HS-27A (cell line): ENCODE measurements around the gene LARGE2.

Experiments used
- DNase-seq: peaks from one replicate; pipeline ENCODE4 v3.0.0-alpha.2; 2012; ENCODE audit warnings: low read depth, missing footprints

The LARGE2 gene

DNA sequence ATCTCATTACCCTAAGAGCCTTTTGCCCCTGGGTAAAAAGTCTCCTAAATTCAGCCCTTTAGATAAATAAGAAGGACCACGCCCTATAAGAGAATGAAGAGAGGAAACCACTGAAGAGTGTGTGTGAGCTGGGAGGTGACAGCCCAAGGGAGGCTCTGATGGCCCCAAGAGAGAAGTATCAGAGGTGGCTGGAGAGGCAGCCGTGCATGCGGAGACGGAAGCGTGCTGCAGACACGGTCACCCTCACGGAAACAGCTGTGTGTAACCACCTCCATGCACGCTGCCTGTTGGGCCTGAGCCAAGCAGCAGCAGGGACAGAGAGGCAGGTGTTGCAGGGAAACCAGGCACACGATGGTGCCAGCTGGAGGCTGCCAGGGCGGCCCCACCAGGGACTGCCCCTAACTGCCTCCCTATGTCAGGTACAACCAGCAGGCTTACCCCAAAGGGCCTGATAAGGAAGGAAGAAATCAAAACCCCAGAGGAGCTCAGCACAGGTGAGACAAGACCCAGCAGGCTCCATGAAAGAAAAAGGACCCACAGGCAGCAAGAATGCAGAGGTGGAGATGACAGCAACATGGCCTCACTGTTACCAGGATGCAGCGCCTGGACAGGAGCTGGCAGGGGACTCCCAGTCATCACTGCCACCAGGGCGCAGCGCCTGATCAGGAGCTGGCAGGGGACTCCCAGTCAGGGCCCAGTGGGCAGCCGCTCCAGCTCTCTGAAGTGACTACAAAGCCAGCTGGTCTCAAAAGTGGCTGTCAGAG is 7.8 kb downstream of the LARGE2 start:
- DNase-seq, result no peak

DNA sequence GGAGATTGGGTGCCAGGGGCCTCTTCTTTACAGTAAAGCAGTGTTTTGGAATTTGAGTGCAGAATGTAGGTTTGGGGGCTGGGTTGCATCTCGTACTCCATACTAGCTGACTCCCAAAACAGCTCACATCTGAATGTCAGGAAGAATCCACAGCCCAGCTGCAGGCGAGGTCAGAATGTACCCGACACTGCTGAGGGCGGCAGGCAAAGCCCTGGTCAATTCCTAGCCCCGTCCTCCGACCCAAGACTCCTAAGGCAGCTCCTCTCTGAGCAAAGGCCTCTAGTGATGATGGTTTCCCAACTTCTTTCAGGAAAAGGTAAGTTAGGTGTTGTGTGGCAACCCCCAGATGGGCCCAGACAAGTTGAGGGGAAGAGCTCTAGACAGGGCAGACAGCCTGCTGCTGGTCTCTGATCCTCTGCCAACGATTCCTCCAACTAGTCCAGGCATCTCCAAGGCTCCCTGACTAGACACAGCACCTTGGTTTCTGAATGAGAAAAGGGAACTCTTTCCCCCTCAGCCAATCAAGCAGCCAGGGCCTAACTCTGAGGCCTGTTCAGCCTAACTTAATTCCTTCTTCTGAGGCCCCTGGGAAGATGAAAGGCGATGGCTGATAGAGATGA is 8.6 kb downstream of the LARGE2 start:
- no peak for DNase-seq

DNA sequence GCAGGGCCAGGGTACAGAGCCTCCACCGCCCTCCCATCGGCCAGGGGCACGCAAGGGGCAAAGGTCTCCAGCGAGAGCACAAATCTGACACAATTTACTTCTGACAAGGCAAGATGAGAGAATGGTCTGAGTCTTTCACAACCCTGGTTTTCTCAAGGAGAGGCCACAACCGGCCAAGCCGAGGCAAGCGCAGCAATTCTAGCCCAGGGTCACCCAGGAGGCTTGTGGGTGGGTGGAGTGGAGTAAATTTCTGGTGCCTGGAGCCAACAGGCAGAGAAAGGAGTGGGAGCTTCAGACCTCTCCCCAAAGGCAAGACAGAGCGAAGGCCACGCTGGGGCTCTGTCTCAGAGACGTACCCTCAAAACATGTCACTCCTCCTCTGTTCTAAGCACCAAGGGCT is 9.3 kb downstream of the LARGE2 start:
- DNase-seq, result no peak

DNA sequence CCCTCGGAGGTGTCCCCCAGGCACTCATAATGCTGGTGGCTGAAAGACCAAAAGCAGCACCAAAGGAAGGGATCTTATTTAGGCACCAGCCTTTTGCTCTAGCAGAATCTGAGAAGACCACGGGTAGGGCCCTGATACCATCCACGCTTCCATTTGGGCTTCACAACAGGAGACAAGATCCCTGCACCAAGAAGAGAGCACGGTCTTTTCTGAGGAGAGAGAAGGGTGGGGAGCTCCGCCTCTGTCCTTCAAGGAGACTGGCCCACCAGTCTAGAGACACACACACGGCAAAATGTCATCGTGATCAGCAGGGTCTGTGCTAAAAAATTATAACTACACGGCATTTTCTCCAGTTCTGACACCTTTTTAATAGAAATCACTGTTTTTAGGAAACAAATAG is 9.8 kb downstream of the LARGE2 start:
- DNase-seq, result no peak

DNA sequence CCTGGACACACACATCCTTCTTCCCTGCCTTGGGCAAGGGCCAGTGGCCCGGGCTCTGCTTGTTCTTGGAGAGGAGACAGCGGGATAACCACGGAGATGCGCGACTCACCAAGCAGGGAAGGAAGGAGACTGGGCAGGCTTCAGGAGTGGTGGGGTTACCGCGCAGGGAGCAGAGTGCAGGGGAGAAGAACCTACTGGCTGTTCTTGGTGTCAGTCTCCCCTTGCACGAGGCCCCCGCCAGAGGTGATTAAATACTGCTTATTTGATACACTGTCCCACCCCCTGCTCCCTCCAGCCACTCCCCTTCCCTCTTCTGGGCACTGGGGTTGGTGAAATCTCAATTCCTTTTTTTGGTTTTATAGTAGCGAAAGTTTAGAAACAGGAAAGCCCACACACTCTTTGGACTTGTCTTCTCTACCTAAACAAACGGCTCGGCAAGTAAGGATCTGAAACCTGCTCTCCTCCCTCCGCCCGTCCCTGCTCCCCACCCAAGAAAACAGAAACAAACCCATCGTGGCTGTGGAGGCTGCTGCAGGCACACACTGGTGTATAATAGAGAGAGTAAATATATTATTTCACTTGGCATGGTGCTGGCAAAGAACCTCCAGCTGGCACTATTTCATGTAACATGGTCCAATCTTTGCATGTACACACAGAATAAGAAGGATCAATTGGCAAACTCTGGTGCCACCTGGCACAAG is 10.8 kb downstream of the LARGE2 start:
- DNase-seq, result no peak

DNA sequence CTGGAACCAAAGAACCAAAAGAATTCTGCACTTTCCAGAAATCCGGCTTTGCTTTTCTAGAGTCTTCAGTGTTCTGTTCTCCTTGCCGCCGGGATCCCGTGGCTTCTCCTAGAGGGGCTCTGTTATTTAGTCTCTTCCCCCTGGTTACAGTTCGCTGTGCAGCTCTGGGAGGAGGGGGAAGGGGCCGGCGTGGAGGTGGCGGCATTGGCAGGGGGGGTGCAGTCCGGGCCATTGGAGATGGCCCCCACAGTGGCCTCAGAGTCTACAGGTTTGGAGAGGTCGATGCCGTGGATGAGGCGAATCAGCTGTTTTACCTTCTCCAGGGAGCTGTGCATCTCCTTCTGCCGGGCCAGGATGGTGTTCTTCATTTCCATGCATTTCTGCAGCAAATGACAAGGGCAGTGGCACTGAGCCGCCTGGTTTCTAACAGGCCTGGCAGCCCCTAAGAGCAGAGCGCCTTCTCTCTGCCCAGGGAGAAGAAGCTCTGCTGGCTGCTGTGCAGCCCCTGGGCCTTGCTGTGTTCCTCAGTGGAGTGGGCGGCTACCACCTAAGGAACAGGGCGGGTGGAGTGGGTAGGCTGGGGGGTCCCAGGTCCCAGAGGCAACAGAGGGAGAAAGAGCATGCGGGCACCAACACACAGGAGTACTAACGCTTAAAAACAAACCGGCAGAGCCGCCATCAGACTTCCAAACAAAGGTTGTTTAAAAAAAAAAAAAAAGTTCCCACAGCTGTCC is 11.6 kb downstream of the LARGE2 start:
- no peak for DNase-seq

DNA sequence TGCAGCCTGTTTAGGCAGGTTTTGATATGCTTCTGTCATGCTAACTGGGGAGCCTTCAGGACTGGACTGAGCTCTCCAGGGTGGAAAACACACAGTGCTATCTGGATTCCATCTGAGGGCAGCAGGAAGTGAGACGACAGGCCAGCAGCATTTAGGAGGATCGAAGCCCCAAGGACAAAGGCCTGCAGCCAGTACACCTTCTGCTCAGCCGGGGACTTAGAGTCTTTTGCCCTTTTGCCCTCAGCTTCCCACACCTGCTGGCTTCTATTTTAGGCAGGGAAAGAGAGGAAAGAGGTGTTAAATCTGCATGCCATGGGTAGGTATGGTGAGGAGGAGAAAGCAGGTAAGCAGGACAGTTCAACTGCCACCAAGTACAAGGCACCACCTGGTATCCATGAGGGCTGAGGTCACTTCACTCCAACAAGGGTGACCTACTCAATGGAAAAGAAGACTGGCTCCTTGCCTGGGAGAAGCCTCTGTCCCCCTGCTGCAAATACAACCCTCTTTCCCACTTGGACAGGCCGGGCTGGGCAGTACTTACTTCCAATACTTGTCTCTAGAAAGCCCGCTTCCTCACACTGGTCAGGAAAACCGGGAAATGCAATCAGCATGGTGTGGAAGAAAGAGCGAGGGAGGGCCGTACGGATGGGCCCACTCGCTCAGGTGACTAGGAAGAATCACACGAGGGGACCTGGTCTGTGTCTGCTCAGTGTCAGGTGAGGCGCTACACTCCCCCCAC is 12.3 kb downstream of the LARGE2 start:
- DNase-seq, result no peak

DNA sequence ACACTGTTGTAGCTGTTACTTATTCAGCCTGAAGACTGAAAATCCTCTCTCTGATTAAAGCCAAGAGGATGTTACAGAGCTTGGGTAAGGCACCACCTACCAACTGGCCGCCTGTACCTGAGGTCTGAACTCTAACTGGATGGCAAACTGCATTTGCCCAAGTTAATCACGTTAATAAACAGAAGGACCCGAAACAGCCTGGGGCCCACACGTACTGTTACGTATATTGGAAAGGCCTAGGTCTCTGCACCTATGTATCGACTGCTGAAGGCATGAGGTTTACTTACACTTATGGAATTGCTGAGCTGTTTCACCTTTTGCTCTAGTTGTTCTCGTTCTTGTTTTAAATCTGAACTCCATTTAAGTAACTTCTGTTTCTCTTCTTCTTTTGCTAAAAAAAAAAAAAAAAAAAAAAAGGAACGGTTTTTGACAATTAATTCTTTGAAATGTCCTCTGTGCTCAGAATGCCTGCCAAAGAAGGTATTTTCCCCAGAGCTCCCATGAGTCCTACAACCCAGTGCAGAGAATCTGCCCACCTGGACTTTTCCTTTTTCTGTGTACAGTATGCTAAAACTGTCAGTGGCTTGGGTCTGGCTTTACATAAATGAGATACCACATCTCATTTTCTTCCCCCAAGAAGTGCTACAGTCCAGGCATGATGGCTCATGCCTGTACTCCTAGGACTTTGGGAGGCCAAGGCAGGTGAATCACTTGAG is 13.1 kb downstream of the LARGE2 start:
- no peak for DNase-seq

DNA sequence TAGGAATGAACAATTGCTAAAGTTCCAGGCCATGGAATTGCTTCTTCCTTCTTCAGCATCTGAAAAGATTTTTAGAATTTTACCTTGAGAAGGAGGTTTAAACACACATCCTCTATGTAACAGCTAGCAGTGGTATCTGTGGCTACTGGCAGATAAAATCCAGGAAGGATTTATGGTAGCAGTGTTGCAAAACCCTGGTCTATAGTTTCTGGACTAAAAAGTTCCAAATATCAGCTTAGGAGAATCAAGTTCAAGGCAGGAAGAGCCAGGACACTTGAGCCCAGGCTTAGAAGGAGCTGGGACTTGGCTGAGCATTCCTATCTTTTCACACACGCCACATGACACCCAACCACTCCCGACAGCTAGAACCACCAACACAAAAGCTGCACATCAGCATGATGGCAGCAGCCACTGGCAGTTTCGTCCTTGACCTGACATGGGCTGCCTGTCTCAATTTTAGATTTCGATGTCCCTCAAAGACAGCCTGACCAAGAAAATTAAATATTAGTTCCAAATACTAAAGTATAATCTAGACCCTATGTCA is 14.1 kb downstream of the LARGE2 start:
- DNase-seq, result no peak

DNA sequence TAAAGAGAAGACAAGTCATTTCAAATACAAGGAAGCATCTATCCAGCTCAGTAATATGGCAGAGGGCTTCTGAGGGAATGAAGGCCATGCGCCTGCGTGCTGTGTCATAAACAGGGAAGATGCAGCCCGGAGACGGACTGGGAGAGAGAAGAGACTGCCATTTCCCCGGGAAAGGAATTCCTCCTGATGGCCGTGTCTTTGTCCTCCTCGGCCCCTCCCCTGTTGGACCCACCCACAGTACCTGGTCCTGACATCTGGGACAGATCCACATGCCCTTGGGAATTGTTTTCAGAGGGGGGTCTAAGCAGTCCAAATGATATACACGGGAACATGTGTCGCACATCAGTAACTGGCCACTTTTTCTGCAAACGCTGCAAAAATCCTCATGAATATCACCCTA is 15.5 kb downstream of the LARGE2 start:
- DNase-seq, result no peak

DNA sequence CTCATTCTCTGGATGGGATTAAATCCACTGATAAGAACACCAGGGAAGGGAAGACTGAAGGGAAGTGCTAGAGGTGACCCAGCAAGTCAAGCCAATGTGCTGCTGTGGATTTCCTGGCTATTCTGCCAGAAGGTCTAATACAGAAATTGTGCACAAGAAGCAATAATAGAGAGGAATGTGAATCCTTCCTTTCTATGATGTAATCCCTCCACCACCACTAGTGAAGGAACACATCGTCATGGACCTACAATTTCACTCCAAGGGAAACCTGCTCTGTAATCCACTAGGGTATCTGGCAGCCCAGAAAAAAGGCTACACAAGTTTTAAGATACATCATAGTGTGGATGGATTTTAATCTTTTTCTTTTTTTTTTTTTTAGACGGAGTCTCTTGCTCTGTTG is 17.4 kb downstream of the LARGE2 start:
- DNase-seq, result no peak

DNA sequence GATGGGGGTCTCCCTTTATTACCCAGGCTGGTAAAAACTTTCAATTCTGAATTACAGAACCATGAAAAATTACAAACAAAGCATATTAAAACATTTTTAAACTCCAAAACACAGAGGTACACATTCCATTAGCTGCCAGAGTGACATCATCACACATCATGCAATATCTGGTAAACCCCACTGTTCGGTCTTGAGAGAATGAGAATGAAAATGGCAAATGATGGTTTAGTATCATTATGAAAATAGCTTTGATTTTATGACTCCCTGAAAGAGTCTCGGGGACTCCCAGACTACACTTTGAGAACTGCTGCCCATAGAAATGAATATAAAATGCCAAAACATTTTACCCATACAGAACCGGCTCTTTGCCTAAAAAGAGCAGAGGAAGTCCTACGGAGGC is 18.8 kb downstream of the LARGE2 start:
- DNase-seq, result no peak

DNA sequence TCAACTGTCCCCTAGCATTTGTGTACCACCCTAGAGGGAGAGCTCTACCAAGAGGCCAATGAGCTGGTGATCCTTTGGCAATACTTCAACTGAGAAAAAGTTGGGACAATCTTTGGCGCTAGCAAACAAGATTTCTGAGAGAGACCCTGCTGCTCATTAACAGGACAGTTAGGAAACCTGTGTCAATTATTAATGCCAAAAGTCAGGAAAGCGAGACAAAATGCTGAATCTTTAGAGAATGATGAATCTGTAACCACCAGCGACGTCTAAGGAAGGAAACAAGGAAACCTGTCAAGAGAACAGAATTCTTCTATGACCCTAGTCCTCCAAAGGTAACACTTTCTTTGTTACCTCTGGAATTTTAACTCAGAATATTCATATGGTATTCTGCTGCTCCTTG is 19.9 kb downstream of the LARGE2 start:
- DNase-seq, result no peak

DNA sequence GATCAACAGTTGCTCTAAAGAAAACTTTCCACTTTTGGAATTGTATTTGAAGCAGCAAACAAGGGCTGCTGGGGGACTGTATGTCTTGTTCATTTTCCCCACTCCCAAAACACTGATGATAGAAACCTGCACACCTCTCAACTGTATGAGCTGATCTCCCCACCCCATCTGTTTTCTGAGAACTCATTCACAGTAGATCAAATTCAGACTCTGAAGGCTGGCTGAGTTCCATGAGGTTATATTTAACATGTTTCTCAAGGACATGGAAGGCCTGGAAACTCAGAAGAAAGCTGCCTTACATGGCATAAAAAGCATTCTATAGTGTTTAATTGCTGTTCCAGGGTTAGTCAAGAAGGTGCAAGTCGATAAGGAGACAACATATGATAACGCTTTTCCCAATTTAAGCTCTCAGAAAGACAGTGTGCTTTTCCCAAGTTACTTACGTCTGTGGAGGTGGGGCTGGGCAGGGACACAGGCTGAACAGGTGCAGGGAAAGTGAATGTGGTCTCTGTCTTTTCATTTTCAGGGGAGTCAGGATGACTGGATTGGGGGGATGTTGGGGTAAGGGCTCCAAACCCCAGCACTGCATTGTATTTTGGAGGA is 23.0 kb downstream of the LARGE2 start:
- DNase-seq, result no peak

DNA sequence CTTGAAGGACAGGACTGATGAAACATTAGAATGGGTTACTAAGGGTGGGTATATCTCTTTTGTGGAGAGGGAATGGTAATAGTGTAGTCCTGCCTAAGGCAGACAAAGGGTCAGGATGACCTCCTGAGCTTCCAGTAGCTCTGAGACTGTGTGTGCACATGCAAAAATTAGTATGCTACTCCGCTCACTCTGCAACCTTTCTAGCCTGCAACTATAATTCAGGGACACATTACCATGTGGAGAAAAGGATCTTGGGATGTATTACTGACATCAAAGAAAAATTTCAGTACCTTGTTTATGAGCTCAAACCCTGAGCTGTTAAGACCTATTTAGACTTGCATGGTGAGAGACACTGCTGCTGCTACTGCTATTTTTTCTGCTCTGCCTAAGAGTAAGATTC is 25.4 kb downstream of the LARGE2 start:
- DNase-seq, result no peak

DNA sequence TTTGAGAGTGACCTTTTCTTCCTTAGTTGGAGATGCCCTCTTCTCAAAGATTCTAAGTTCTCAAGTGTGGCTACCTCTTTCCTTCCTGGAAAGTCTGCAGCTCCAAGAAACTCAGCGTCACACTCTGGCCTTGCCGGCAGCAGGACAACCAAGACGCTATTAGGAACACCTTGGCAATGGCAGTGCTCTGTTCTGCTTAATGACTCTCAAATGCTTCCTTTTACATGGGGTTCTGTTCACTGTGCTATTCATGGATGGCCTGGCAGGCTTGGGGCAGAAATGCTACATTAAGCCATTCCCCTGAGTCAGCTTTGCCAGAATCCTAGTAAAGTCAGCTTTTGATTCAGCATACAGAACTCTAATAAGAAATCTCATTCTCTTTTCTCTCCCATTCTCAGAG is 25.9 kb downstream of the LARGE2 start:
- DNase-seq, result no peak

DNA sequence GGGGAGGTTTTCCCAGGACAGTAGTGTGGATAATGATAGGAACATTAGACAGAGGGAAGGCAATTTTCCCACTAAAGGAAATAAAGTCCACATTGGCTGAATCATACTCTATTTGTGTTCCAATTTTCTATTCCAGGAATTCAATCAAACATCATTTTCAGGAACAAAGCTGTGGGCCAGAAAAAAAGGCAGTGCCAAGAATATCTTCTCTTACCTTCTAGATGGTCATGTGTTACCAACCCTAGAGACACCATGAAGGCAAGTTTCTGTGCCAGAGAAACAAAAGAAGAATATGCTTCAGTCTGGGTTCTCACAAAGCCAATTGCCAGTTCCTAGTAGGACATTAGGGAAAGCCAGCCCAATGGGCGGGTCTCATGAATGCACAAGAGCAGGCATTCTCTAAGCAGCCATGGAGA is 27.5 kb downstream of the LARGE2 start:
- no peak for DNase-seq

DNA sequence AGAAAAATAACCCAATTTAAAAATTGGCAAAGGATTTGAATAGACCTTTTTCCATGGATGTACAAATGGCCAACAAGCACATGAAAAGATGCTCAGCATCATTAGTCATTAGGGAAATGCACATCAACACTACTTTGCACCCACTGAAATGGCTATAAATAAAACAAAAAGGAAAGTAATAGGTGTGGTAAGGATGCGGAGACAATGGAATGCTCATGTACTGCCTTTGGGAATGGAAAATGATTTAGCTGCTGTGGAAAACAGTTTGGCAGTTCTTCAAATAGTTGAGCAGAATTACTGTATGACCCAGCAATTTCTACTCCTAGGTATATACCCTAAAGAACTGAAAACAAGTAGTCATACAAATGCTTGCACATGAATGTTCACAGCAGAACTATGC is 37.4 kb downstream of the LARGE2 start:
- no peak for DNase-seq

DNA sequence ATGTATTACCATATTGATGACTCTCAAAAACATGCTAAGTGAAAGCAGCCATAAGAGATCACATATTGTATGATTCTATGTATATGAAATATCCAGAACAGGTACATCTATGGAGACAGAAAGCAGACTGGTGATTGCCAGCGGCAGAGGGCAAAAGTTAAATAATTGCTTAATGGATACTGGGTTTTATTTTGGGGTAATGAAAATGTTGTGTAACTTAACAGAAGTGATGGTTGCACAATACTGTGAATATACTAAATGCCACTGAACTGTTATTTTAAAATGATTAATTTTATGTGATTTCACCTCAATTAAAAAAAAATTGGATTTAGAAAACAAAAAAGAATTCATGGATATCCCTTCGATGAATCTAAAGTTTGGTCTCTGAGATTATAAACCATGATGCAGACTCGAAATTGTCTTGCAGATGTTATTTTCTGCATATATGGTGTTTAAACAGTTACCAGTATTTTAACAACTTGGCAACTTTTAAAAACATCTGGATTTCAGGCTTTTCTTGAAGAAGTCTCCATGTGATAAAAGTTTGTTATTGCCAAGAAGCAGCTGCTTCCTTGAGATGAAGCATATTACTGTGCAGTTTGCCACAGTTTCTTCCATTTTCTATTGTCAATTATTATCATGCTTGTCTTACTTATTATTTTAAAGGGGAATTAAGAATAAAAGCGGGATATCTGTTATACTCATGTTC is 38.1 kb downstream of the LARGE2 start:
- no peak for DNase-seq

DNA sequence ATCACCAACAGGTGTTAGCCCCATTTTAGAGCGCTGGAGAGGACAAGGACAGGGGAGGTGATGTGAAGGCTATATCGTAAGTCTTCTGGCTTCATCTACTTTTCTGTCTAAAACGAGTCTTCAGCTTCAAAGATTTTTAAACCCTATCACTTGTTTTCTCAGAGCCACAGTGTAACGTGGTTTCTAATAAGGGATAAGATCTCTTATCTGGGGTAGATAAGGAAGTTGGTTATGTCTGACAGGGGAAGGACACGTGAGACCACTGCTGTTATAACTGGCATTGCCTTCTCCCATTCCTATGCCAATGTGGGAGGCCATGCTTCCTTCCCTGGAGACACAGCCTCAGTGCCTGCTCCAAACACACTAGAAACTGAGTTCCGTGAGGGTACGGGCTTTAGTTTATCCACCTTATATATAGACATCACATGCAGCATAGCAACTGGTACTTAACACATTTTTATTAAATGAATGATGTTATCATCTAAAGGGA is 39.3 kb downstream of the LARGE2 start:
- no peak for DNase-seq
